PFSK-1 (cell line): Measurements from ENCODE around the gene OR10A2.

Source experiments
- FOXP2 ChIP-seq: optimal IDR thresholded peaks from 2 replicates; pipeline ENCODE3; 2011; ENCODE audit warnings: borderline replicate concordance, control low read depth, inconsistent platforms; ENCODE audit not compliant: insufficient read depth; ENCODE audit errors: extremely low read length, extremely low read depth
- POLR2AphosphoS5 ChIP-seq: IDR thresholded peaks from 2 replicates; pipeline ENCODE4 v1.6.1; 2012; ENCODE audit warnings: low read depth, mild to moderate bottlenecking, control low read depth, low read length, moderate library complexity
- REST ChIP-seq, 2 experiments: IDR thresholded peaks; 2 replicates each; pipeline versions ENCODE4 v1.6.1 to v1.8.0; 2011 to 2012; ENCODE audit warnings: low read depth in 2 of 2, low read length in 2 of 2, control low read depth in 1 of 2, inconsistent platforms in 1 of 2, mild to moderate bottlenecking in 1 of 2, moderate library complexity in 1 of 2; ENCODE audit not compliant: insufficient read depth in 1 of 2
- SIN3A ChIP-seq: IDR thresholded peaks from 2 replicates; pipeline ENCODE4 v1.6.1; 2012; ENCODE audit warnings: mild to moderate bottlenecking, low read length, moderate library complexity, borderline replicate concordance; ENCODE audit not compliant: insufficient read depth
- TAF1 ChIP-seq: IDR thresholded peaks from 2 replicates; pipeline ENCODE4 v1.6.1; 2012; ENCODE audit warnings: low read length, control low read depth, borderline replicate concordance; ENCODE audit not compliant: insufficient read depth

The OR10A2 gene

DNA sequence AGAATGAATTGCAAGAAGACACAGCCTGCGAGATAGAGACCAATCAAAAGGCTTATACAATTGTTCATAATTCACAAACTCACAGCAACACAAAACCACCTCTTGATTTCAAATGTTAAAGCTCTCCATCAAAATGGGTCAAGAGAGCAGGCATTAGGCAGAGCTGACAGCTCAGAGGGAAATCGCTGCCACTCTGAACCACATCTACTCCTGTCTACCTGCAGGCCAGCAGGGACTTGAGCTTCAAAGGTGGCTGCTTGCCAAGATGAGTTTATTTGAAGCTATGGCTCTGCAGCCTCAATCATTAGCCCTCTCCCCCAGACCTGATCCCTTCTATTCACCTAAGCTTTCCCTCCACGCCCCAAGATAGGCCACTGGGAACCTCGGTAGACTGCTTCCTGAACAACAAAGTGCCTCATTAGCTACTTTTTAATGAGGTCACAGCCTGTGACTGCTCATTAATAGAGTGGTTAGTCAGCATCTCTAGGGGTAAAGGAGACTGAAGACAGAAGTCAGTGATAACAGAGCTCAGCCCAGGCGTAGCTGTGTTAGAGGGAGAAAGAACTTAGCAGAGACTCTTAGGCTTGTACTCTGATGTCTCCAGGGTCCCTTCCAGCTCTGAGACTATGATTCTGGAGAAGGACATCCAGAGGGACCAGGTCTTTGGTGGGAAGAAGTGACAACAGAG, 38.6 kb upstream of the OR10A2 start:
- TF ChIP-seq TAF1, result no peak

GRCh38 chr11:6825231-6825744, 37.6 kb upstream of the OR10A2 start:
- TF ChIP-seq FOXP2, result no peak
- TF ChIP-seq REST (IDR thresholded peaks at IDR 0.05; ENCODE audit: insufficient read depth in 1 of 2, low read depth in 2 of 2, low read length in 2 of 2), result no peak
- no peak for TF ChIP-seq POLR2AphosphoS5
- TF ChIP-seq SIN3A, result no peak
- no peak for TF ChIP-seq TAF1

DNA sequence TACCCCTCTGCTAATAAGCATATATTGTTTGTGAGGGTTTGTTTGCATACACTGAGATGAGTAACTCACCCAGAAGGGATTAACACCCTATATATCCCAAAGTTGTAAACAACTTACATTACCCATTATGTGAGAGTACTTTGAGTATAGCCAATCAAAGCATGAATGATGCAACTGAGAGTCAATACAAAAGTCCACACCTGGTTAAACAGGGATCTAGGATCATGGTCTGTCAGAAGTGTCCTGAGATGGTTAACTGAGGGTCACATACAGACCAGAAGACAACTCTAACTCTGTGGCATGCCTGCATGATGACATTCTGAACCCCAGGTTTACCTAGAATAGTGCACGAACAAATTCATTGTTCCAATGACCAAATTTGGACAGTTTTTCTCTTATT, 34.8 kb upstream of the OR10A2 start:
- TF ChIP-seq SIN3A (no peak), TAF1 (no peak), POLR2AphosphoS5 (no peak), REST (IDR thresholded peaks at IDR 0.05; ENCODE audit: insufficient read depth in 1 of 2, low read depth in 2 of 2, low read length in 2 of 2) (no peak)

GRCh38 chr11:6833356-6833755, 29.5 kb upstream of the OR10A2 start:
- TF ChIP-seq REST (IDR thresholded peaks at IDR 0.05; ENCODE audit: insufficient read depth in 1 of 2, low read depth in 2 of 2, low read length in 2 of 2) (no peak), FOXP2 (no peak)

DNA sequence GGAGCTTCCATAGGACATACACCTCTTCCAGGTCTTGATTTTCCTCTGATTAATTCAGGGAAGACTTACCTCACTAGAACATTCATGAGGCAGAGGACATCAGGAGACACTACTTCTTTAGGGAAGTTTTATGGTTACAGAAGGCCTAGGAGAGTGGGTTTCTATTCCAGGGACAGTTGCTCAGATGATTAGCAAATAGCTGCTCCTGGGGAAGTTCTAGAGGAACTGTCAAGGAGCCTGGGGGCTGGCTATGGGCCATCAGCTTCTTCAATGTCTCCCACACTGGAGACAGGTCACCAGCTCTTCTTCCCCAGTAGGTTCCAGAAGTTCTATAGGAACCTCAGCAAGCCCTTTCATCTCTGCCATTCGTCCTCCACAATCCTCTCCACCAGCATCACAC, 28.8 kb upstream of the OR10A2 start:
- no peak for TF ChIP-seq POLR2AphosphoS5
- TF ChIP-seq REST (IDR thresholded peaks at IDR 0.05; ENCODE audit: insufficient read depth in 1 of 2, low read depth in 2 of 2, low read length in 2 of 2), result no peak
- no peak for TF ChIP-seq SIN3A
- no peak for TF ChIP-seq TAF1
- TF ChIP-seq FOXP2, result no peak
